Esophagus mucosa (tissue), 1 donor: ENCODE results near the gene UTRN. TPM values are rescaled to one million over a fixed set of nuclear protein-coding genes. Genes with fewer than 3 reads are reported as not detected.

ENCODE experiments used
- ATAC-seq: fragments of 200-7000 bp; cut with Tn5 transposase; one replicate; pipeline ENCODE4 v1.9.1; 2020
- total RNA-seq: library from RNA; stranded (reverse); gene quantifications from one replicate; pipeline ENCODE4 v1.2.4, GENCODE V29; 2023
- donor health status: DM: yes; HTN: yes; CAD: no.

UTRN gene
- total RNA-seq, 1 donor from 2014 or later, result 44.0 TPM

DNA sequence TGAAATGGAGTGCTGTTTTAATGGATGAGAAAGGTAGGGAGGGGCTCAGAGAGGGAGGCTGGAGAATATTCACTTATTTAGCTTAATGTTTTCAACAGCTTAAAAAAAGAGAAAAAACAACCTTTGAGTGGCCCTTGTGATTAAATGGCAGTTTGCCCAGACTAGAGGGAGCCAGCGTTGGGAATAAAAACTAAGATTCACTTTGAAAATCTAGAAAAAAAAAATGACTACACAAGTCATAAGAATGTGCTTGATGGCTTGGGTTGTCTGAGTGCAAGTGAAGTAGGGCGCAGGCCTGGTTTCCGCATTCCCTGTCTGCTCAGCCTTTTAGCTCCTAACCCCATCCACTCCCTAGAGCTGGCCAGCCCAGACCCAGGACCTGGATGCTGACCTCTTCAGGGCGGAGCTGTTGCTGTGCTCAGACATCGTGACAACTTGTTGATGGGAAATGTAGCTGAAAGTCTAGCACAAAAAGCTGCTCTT lies 28.9 kb downstream of the UTRN start:
- ATAC-seq, result no peak

DNA sequence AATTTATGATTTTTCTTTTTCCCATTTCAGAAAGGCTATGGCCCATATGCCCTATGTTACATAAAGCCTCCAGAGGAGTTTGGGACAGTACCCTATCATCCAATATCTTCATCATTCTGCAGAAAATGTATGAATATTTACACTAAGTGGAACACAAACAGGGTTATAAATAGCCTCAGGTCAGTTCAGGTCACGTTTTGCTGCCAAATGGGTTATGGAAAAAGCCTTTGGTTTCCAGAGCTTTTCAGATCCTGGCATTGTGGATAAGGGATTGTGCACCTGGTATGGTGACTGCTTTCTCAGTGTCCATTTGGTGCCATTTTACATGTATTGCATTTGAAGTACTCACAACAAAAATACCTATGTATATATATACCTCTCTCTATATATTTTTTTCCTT lies 29.4 kb downstream of the UTRN start:
- no peak for ATAC-seq

DNA sequence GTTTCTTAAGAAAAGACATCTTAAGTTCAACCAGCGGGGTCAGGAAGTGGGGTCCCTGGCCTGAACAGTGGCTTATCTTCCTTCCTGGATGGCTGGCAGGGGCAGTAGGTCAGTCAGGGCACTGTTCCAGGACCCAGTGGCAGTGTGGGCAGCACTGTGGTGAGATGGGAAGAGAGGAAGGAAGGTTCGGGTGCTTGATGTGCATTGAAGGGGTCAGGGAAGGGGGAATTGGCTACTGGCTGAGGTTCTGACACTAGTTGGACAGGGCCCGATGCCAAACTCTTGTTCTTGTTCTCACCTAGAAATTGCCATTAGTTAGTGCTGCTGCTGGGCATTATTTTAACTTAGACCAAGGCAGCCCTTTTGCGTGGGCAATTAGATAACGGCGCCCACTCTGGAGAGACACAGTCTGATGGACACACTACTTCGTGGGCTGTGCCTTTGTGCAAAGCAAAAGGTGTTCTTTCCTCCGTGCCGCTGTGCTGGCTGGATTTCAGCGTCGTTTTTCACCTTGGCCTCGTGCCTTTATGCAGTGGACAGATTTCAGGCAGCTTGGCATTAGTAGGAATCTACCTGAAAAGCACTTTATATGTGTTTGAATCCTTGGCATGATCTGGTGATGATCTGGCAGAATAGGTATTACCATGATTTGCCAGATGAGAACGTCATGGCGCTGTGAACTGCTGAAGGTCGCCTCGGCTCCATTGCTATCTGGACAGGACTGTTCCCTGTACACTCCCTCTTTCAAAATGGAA lies 30.3 kb downstream of the UTRN start:
- ATAC-seq, result peak; percentile 49

DNA sequence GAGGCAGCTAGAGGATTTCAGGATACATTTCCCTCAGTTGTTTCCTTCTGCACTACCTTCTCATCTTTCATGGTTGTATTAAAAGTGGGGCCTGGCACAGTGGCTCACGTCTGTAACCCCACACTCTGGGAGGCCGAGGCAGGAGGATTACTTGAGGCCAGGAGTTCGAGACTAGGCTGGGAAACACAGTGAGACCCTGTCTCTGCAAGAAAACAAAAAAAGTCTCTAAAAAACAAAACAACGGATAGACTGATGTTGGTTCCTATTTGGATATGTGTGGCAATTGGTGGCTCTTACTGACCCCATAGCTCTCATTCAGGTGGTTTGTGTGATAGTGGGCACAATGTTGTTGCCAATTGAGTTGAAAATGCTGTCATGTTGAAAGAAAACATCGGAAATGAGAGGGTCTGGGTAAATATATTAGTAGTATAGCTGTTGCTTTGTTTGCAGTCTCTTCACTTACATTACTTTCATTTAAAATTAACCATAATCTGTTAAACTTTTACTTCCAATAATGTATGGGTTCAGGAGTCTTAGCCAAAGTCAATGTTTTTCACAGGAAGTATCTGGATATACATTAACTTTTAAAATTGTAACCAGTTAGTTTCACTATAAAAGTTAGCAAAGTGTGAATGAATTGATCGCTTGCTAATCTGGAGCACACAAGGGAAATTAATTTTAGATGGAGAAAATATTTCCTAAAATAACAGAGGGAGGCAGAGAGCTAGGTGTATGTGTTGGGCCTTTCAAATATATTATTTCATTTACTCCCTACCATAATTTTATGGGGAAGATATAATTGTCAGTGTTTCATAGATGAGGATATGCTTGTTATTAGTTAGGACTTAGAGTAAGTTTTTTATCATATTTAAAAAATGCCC lies 31.1 kb downstream of the UTRN start:
- no peak for ATAC-seq

DNA sequence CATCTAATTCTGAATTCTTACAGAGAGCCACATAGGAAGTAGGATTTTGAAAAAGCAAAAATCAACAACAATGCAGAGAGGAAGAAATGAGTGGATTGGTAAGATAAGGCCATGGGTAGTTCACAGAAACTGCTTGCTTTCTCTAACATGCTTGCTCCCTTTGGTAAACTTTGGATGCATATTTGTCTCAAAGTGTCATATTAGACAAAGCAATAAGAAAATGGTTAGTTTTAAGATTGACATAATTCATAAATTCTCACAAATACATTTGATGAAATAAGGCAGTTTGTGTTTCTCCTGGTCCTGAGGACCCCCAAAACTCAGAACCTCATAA lies 31.7 kb downstream of the UTRN start:
- ATAC-seq, result no peak

DNA sequence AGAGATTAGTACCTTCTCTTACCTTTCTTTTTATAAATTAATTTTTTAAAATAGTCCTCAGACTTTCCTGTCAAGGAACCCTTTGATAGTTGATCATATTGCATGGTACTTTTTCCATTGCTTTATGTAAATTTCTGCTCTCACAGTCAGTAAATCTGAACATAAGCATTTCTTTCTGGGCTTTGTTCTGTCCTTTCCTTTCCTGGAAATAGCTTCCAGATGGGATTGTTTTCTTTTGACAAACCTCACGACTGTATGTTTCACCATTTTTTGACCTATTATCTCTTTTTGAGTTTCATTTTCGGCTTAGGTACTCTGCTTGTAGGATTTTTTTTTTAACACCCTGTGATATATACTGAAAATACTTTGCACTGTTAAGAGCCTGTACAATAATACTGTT lies 32.6 kb downstream of the UTRN start:
- ATAC-seq, result no peak

DNA sequence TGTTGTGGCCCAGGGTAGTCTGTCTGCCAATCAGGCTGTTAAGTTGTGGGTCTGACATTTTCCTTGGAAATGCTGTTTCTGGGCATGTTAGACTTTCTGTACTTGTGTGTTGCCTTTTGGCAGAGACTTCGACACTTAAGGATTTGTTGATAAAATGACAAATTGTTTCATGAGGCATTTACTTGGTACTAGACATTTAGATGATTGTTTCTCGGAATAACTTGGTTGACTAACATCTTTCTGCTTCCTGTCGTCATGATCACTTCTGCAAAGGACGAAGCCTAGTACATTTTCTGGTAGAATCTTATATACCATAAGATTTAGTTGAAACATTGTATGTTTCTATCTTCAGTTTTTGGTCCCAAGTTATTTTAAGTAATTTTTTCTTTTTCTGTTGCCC lies 34.1 kb downstream of the UTRN start:
- ATAC-seq, result no peak

DNA sequence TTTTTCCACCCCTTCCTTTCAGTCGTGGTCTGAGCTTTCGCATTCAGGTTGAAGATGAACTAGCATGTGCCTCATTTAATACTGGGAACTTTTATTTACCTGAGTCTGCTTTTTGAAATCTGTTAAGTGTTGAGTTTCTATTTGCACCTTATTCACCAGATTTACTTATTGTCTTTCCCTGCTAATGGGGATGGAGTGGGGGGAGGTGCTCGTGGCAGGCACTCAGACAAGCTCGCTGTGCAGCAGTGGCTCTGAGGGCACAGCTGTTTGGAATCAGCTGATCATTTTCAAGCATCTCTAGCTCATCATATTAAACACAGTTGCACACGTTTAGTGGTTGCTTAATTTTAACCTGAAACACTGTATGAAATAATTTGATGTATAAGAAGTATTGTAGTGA lies 35.6 kb downstream of the UTRN start:
- ATAC-seq, result no peak

DNA sequence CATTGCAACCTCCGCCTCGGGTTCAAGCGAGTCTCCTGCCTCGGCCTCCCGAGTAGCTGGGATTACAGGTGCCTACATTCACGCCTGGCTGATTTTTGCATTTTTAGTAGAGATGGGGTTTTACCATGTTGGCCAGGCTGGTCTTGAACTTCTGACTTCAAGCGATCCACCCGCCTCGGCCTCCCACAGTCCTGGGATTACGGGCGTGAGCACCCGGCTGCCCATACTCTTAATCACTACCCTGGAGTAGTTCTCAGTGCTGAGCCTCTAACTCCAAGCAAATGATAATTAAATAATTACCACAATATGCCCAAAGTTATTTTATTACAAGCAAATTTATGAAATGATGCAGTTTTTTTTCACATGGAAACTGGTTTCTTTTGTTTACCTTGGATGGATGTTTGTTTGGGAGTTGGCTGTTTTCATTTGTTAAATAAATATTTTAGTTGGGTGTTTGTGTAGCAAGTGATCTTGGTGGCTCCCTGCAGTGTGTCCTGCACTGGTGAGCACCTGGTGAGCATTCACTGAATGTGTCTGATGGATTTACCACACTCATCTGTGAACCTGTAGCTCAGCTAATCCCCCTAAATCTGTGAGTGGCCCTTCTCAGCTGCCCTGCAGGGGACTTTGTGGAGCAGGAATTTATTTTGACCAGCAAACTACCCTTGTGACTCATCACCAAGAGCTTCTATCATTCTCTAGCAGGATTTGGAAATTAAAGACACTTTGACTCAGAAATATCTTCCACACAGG lies 36.9 kb downstream of the UTRN start:
- no peak for ATAC-seq

DNA sequence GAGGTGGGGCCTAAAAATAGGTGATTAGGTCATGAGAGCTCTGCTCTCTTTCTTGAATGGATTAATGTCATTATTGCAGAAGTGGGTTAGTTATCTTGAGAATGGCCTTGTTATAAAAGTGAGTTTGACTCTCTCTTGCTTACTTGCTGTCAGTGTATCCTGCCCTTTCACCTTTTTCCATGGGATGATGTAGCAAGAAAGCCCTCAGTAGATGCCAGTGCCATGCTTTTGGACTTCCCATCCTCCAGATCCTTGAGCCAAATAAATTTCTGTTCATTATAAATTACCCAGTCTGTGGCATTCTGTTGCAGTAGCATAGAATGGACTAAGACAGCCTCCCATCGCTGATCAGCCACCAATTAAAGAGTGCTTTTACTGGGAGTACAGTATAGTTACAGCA lies 40.1 kb downstream of the UTRN start:
- ATAC-seq, result no peak

DNA sequence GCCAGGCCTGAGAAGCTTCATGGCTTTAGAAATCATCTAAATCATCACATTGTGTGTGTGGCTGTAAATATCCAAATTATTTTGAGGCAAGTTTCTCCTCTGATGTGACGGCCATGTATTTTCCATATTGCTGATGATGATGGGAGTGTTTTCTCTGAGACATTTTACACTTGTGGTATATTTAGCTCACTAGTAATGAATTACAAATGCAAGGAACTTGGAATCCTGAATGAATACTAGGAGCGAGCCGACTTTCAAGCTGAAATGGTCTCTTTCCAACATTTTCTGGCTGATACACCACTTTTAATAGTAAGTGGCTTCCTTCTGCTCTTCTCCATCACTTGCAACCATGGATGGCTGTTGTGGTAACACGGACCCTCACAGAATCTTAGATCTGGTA lies 41.3 kb downstream of the UTRN start:
- no peak for ATAC-seq

DNA sequence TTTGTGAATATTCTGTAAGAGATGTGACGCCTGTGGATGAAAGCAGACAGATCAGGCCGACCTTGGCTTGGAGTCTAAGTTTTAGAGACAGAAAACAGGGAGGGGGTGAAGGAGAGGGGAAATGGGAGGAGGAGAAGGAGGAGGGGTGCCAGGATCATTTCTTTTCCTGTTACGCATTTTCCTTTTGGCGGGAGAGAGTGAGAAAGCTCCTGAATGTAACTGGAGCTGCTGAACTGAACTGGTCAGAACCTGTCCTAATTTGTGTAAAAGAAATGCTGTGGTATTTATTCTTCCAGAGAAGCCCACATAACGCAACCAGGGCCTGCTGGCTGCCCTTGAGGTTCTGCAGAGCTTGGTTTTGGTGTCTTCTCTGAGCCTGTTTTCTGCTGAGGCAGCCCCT lies 41.9 kb downstream of the UTRN start:
- peak; percentile 32 for ATAC-seq

DNA sequence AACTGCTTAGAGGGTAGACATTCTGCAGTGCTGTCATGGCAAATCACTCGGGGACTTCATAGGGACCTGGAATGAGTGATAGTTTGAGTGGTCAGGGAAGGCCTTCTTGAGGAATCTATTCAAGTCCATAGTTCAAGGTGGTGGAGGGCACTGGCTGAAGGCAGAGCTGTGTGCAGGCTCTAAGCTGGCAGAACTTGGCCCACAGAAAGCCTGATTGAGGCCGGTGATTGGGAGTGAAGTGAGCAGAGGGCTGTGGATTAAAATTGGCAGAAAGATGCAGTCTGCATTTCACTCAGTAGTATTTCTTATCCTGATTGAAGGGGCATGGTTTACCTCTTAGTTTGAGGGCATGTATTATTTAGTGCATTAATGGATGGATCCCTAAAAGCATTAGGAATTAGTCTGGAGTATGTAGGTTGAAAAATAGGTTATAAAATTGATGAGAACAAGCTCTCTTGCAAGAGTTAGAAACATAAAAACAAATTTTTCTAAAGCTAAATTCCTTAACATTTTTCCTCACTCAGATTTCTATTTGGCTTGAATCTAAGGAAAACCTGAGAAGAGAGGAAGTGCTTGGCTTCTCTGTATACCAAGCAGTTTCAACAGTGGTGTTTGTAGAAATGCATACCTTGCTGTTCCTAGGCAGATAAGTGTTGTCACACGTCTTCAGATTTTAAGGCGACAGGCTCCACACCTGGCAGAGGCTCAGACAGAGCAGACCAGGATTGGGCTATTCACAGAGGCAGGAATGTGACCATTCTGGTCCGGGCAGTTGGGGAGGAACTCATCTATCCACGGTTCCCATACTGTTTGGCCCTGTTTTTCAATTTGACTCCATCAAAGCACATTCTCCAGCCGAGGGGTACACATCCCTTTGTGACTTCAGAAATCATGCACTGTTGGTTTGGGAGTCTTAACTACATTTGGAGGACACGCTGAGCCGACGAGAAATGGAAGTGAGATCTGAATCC lies 45.2 kb downstream of the UTRN start:
- peak; percentile 95 for ATAC-seq

DNA sequence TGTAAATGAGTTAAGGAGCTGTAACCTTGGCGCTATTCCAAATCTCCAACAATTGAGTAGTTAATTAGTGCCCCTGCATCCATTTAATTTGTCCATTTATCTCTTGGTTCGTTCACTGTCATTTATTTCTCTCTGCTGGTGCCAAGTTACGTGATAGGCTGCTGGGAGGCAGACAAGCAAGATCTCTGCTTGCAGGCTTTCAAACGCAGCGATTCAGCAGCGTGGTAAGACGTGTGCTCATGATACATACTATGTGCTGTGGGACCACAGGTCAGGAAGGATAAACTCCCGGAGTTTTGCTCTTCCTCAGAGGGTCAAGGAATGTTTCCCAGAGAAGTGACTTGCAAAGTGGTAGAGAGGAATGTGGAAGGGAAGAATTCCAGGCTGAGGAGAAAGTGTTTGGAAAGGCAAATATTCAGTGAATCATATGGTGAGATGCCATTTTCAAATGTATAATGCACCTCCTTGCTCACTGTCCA lies 46.4 kb downstream of the UTRN start:
- no peak for ATAC-seq

DNA sequence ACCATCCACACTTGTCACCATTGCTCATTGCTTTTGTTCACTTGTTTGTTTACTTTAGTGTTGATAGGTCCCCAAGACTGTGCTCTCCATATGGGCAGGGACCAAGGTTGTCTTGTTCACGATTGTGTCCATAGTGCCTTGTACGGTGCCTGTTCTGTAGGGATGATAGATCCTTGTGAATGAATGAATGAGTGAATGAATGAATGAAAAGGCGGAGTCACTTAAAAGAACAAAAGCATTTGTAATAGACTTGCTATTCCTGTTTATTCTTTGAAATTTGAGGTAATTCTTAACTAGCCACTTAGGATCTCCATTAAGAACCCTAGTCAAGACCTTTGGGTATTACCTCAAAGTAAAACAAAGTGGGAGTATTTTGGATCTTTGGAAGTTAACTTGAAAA lies 47.0 kb downstream of the UTRN start:
- no peak for ATAC-seq

DNA sequence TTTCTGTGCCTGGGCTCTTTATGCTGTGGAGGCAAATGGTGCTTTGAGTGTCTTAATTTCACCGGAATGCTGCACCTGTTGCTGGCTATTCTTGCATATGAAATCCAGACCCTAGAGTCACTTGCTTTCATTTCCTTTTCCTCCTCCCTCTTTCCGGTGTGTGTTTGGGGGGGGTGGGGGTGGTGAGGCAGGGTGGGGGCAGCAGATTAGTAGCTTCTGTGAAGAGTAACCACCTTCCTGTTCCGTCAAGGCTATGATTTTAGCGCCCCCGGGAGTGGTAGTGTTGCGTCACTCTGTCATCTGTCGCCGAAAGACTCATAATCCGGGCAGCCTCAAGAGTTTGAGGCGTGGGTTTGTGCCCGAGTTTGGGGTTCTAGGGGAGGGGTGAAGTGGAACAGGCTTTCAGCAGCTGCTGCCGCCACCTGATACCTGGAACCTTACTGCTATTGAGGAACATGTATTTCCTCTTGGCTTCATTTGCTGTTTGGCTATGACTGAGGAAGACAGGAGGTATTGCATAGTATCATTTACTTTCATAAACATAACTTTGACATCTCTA lies 49.1 kb downstream of the UTRN start:
- ATAC-seq, result peak; percentile 26

Other genes with a start within 250 kb of the UTRN start
- gene SF3B5, start 189.8 kb upstream of the UTRN start, total RNA-seq, result 162 TPM
- gene STX11, start 134.8 kb upstream of the UTRN start, total RNA-seq, result 5.5 TPM